GM19193 (cell line): Measurements from ENCODE around the gene SORT1.

ENCODE experiments used
- POLR2A ChIP-seq: IDR thresholded peaks from 4 replicates; pipeline ENCODE4 v1.6.1; 2011; ENCODE audit not compliant: insufficient read depth, insufficient read length; ENCODE audit errors: extremely low read depth

The SORT1 gene

GRCh38 chr1:109281680-109282496, 115.8 kb downstream of the SORT1 start:
- no peak for TF ChIP-seq POLR2A

- no peak for TF ChIP-seq POLR2A
These were observed 116.9 kb downstream of the SORT1 start for GRCh38 chr1:109280862-109281261.

GRCh38 chr1:109279615-109280278, 118.0 kb downstream of the SORT1 start:
- no peak for TF ChIP-seq POLR2A

- no peak for TF ChIP-seq POLR2A
These were observed 120.1 kb downstream of the SORT1 start for GRCh38 chr1:109277434-109278204.

GRCh38 chr1:109275706-109276345, 121.9 kb downstream of the SORT1 start:
- TF ChIP-seq POLR2A: no peak

- no peak for TF ChIP-seq POLR2A
These were observed 122.9 kb downstream of the SORT1 start for GRCh38 chr1:109274533-109275476.

- TF ChIP-seq POLR2A: no peak
These were observed 124.0 kb downstream of the SORT1 start for GRCh38 chr1:109273570-109274288.

- TF ChIP-seq POLR2A: no peak
These were observed 124.7 kb downstream of the SORT1 start for GRCh38 chr1:109272831-109273547.

- no peak for TF ChIP-seq POLR2A
These were observed 125.5 kb downstream of the SORT1 start for GRCh38 chr1:109272021-109272799.

GRCh38 chr1:109271458-109271857, 126.3 kb downstream of the SORT1 start:
- TF ChIP-seq POLR2A: no peak

- TF ChIP-seq POLR2A: no peak
These were observed 126.9 kb downstream of the SORT1 start for GRCh38 chr1:109270623-109271317.
